ENCODE results near the gene CLDN15. TPM values are rescaled to one million over a fixed set of nuclear protein-coding genes. Genes with fewer than 3 reads are reported as not detected.
"Not testable (repeated sequence)": the region's sequence is repeated elsewhere in the genome, so short reads cannot be mapped to it uniquely, and the experiment has no call there.

Gene CLDN15
- total RNA-seq (2021) (14.7 and 16.6 TPM in 2 replicates), Bru-seq, nascent RNA (percentile 53 among the genes with signal in this experiment), BruChase-seq, experiment 1, labeled RNA remaining after a 2-hour chase (percentile 76 among the genes with signal in this experiment), BruChase-seq, experiment 2, labeled RNA remaining after a 6-hour chase (percentile 80 among the genes with signal in this experiment)
- long read RNA-seq, partial matches to known transcripts = 7 of 18 reads
- long read RNA-seq, other reads (novel, unspliced or antisense) = 9 of 18 reads

GRCh38 chr7:101237206-101238067 is at the start of gene CLDN15:
TSS of gene CLDN15 (minus strand) at chr7:101237802. CDS start at chr7:101237581, 221 bp downstream.
- TF ChIP-seq, protein P1, sequence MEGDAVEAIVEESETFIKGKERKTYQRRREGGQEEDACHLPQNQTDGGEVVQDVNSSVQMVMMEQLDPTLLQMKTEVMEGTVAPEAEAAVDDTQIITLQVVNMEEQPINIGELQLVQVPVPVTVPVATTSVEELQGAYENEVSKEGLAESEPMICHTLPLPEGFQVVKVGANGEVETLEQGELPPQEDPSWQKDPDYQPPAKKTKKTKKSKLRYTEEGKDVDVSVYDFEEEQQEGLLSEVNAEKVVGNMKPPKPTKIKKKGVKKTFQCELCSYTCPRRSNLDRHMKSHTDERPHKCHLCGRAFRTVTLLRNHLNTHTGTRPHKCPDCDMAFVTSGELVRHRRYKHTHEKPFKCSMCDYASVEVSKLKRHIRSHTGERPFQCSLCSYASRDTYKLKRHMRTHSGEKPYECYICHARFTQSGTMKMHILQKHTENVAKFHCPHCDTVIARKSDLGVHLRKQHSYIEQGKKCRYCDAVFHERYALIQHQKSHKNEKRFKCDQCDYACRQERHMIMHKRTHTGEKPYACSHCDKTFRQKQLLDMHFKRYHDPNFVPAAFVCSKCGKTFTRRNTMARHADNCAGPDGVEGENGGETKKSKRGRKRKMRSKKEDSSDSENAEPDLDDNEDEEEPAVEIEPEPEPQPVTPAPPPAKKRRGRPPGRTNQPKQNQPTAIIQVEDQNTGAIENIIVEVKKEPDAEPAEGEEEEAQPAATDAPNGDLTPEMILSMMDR (conservative IDR thresholded peaks at IDR 0.05; ENCODE audit: low read depth, low read length) = no peak
- TF ChIP-seq EZH2 (IDR thresholded peaks at IDR 0.05; ENCODE audit: borderline replicate concordance, low read depth, low read length, poor library complexity, severe bottlenecking) = no peak
- Histone ChIP-seq H3K4me3 (ENCODE audit: low read depth, low read length, poor library complexity, severe bottlenecking) (no peak within 1 kb of the TSS), H3K27ac (ENCODE audit: low read depth, low read length, poor library complexity, severe bottlenecking) (no peak within 1 kb of the TSS), H3K36me3 (ENCODE audit: insufficient read depth, low read length, poor library complexity, severe bottlenecking) (peaks cover 6% of the 10 kb centered on the region), H3K9me3 (ENCODE audit: low read depth, low read length, poor library complexity, severe bottlenecking) (no peaks in the 10 kb centered on the region), H3K27me3 (replicated peaks; ENCODE audit: insufficient read depth, low read depth, low read length, poor library complexity) (no peaks in the 10 kb centered on the region), H3K4me1 (ENCODE audit: insufficient read depth, low read length, poor library complexity, severe bottlenecking) (no peaks in the 10 kb centered on the region)
- DNase-seq (ENCODE audit: low spot score) = no peak
- POLR2A ChIA-PET (ENCODE audit: low non-redundant PET) = no interaction called here
- CTCF ChIA-PET = no interaction called here
- no TSS peak for BruUV-seq (replicated peaks)
- intact Hi-C loops (cut with micrococcal nuclease; ENCODE audit: unreplicated experiment) = no loop called here

- intact Hi-C loops (cut with micrococcal nuclease; ENCODE audit: unreplicated experiment) = no loop called here
- BruUV-seq (replicated peaks) = no TSS peak
- POLR2A ChIA-PET (ENCODE audit: low non-redundant PET) = no interaction called here
Measured at GRCh38 chr7:101287032-101287431, 49.4 kb upstream of the CLDN15 start.

DNA sequence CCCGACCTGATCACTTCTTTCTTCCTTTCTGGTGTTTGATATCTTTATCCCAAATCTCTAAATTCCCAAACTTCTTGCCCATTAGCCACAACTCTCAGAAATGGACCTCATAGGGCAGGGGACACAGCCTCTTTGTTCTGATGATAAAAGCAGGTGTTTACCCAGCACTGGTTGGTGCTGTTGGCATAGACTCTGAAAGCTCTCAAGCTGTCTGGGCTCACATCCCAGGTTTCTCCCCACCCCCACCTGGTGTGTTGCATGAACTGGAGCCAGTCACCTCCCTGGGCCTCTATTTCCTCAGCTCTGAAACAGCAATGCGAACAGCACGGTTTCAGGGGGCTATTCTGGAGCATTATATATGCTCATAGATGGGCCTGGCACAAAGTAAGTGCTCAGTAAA is 48.3 kb upstream of the CLDN15 start:
- BruUV-seq (replicated peaks); H3K36me3 ChIP-seq (ENCODE audit: insufficient read depth, low read length, poor library complexity, severe bottlenecking); CTCF ChIA-PET; DNase-seq (ENCODE audit: low spot score); POLR2A ChIA-PET (ENCODE audit: low non-redundant PET); H3K27me3 ChIP-seq (replicated peaks; ENCODE audit: insufficient read depth, low read depth, low read length, poor library complexity); H3K4me1 ChIP-seq (ENCODE audit: insufficient read depth, low read length, poor library complexity, severe bottlenecking); H3K27ac ChIP-seq (ENCODE audit: low read depth, low read length, poor library complexity, severe bottlenecking); intact Hi-C loops (cut with micrococcal nuclease; ENCODE audit: unreplicated experiment); H3K9me3 ChIP-seq (ENCODE audit: low read depth, low read length, poor library complexity, severe bottlenecking); H3K4me3 ChIP-seq (ENCODE audit: low read depth, low read length, poor library complexity, severe bottlenecking): not testable (repeated sequence)

More at GRCh38 chr7:101287032-101287431, 49.4 kb upstream of the CLDN15 start:
- Histone ChIP-seq H3K27me3 (replicated peaks; ENCODE audit: insufficient read depth, low read depth, low read length, poor library complexity) (peaks cover 7% of the 10 kb centered on the region), H3K4me1 (ENCODE audit: insufficient read depth, low read length, poor library complexity, severe bottlenecking) (no peaks in the 10 kb centered on the region), H3K9me3 (ENCODE audit: low read depth, low read length, poor library complexity, severe bottlenecking) (no peaks in the 10 kb centered on the region), H3K4me3 (ENCODE audit: low read depth, low read length, poor library complexity, severe bottlenecking) (no peak overlapping the region), H3K27ac (ENCODE audit: low read depth, low read length, poor library complexity, severe bottlenecking) (no peak overlapping the region), H3K36me3 (ENCODE audit: insufficient read depth, low read length, poor library complexity, severe bottlenecking) (no peaks in the 10 kb centered on the region)
- no peak for DNase-seq (ENCODE audit: low spot score)
- CTCF ChIA-PET = no interaction called here
- TF ChIP-seq, protein P1 (conservative IDR thresholded peaks at IDR 0.05; ENCODE audit: low read depth, low read length) = no peak
- no peak for TF ChIP-seq EZH2 (IDR thresholded peaks at IDR 0.05; ENCODE audit: borderline replicate concordance, low read depth, low read length, poor library complexity, severe bottlenecking)

Data from A673 (cell line).